ENCODE data around the gene ZNF273. TPM values are rescaled to one million over a fixed set of nuclear protein-coding genes. Genes with fewer than 3 reads are reported as not detected.

ZNF273 gene
- total RNA-seq, 1 donor from 2014 or later = 17.1 TPM

GRCh38 chr7:64871761-64872160 lies 31.3 kb upstream of the ZNF273 start:
- TF ChIP-seq, protein P1, sequence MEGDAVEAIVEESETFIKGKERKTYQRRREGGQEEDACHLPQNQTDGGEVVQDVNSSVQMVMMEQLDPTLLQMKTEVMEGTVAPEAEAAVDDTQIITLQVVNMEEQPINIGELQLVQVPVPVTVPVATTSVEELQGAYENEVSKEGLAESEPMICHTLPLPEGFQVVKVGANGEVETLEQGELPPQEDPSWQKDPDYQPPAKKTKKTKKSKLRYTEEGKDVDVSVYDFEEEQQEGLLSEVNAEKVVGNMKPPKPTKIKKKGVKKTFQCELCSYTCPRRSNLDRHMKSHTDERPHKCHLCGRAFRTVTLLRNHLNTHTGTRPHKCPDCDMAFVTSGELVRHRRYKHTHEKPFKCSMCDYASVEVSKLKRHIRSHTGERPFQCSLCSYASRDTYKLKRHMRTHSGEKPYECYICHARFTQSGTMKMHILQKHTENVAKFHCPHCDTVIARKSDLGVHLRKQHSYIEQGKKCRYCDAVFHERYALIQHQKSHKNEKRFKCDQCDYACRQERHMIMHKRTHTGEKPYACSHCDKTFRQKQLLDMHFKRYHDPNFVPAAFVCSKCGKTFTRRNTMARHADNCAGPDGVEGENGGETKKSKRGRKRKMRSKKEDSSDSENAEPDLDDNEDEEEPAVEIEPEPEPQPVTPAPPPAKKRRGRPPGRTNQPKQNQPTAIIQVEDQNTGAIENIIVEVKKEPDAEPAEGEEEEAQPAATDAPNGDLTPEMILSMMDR (conservative IDR thresholded peaks at IDR 0.05) = no peak
- no peak for DNase-seq (ENCODE audit: low read depth, low spot score)
- no peaks in the 10 kb centered on the region for H3K4me1 Mint-ChIP-seq
- peaks cover 4% of the 10 kb centered on the region for H3K9me3 Mint-ChIP-seq
- no peak overlapping the region for H3K4me3 Mint-ChIP-seq
- H3K27me3 Mint-ChIP-seq (ENCODE audit: low read depth) = no peaks in the 10 kb centered on the region
- no peak overlapping the region for H3K27ac Mint-ChIP-seq (ENCODE audit: unreplicated experiment)
- no peaks in the 10 kb centered on the region for H3K36me3 Mint-ChIP-seq (ENCODE audit: low read depth)

DNA sequence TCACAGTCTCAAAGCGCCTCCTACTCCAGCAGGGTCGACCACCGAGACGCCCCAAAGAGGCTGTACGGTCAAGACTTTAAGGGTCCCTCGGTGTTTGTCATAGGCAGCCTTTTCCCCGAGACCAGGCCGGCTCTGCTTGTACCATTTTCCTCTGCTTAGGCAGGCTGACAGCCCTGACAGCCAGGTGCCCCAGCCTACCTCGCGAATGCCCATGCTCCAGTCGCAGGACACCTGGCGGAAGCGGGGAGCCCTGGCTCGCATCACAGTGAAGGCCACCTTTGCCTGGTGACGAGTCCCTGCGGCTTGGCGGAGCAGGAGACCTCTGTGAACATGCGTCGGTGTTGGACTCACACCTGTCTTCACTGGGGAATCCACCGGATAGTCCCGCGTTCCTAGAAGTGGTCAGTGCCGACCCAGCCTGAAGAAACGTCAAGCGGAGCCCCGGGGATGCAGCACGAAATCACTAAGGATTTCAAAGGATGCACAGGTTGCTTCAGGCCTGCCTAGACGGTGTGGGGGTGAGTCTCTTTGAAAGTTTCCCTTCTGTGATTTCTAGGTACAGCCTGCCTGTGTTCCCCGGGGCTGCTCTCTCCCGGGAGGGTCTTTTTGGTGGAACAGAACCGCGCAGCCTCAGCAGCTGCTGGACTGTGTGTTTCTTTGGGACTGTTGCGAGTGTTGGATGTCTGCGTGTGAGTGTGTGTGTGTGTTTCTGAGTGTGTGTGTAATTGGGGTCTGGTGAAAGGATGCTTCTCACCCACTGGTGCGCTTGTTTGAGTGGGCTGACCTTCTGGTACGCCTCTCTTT lies 30.5 kb upstream of the ZNF273 start:
- TF ChIP-seq, protein P1 (conservative IDR thresholded peaks at IDR 0.05) = no peak
- peaks cover 2% of the 10 kb centered on the region for H3K9me3 Mint-ChIP-seq
- H3K36me3 Mint-ChIP-seq (ENCODE audit: low read depth) = no peaks in the 10 kb centered on the region
- H3K27me3 Mint-ChIP-seq (ENCODE audit: low read depth) = no peaks in the 10 kb centered on the region
- H3K27ac Mint-ChIP-seq (ENCODE audit: unreplicated experiment) = no peak overlapping the region
- DNase-seq (ENCODE audit: low read depth, low spot score) = no peak
- H3K4me1 Mint-ChIP-seq = no peaks in the 10 kb centered on the region
- H3K4me3 Mint-ChIP-seq = no peak overlapping the region

- DNase-seq (ENCODE audit: low read depth, low spot score) = no peak
- H3K9me3 Mint-ChIP-seq = no peaks in the 10 kb centered on the region
Observed at GRCh38 chr7:64873155-64873500, 29.9 kb upstream of the ZNF273 start.

DNA sequence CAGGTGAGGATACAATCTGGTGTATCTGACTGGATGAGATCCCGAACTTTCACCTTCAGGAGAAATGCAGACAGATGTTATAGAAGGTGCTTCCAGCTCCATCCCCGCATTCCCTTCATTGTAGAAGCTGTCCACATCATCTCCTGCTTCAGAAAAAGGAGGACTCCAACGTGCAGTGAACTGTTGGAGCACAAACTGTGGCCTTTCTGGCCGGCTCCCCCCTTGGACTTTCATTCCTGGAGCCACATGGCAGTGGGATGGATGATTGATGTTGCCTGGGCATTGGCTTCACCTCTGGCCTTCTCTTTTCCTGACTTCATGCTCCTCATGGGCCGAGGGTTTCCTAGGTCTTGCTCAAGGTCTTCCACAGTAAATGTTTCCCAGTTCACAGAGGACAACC lies 29.6 kb upstream of the ZNF273 start:
- H3K4me3 Mint-ChIP-seq = no peak overlapping the region
- no peaks in the 10 kb centered on the region for H3K4me1 Mint-ChIP-seq
- no peaks in the 10 kb centered on the region for H3K9me3 Mint-ChIP-seq
- H3K27me3 Mint-ChIP-seq (ENCODE audit: low read depth) = no peaks in the 10 kb centered on the region
- no peak overlapping the region for H3K27ac Mint-ChIP-seq (ENCODE audit: unreplicated experiment)
- DNase-seq (ENCODE audit: low read depth, low spot score) = no peak
- TF ChIP-seq, protein P1 (conservative IDR thresholded peaks at IDR 0.05) = no peak
- no peaks in the 10 kb centered on the region for H3K36me3 Mint-ChIP-seq (ENCODE audit: low read depth)

More at GRCh38 chr7:64873155-64873500, 29.9 kb upstream of the ZNF273 start:
- Mint-ChIP-seq H3K27me3 (ENCODE audit: low read depth) (no peaks in the 10 kb centered on the region), H3K36me3 (ENCODE audit: low read depth) (no peaks in the 10 kb centered on the region), H3K4me3 (no peak overlapping the region), H3K27ac (ENCODE audit: unreplicated experiment) (no peak overlapping the region), H3K4me1 (no peaks in the 10 kb centered on the region)
- TF ChIP-seq, protein P1 (conservative IDR thresholded peaks at IDR 0.05) = no peak

DNA sequence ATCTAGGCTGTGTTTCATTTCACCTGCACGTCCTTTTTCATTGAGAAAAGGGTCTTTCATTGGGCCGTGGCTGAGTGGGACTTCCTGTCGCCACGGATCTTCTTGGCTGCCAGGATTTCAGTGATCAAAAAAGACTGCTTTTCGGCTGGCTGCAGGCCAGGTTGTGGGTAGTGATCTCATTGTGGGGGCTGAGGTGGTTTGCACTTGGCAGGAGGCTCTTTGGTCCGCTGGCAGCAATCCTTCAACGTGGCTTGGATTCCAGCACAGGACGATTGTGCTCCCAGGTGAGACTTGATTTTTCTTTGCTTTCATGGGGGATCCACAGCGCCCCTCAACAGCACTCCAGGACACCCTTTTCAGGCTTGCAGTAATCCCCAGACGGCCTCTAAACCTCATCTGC lies 29.0 kb upstream of the ZNF273 start:
- DNase-seq (ENCODE audit: low read depth, low spot score) = no peak
- Mint-ChIP-seq H3K4me3 (no peak overlapping the region), H3K27me3 (ENCODE audit: low read depth) (no peaks in the 10 kb centered on the region), H3K27ac (ENCODE audit: unreplicated experiment) (no peak overlapping the region), H3K4me1 (no peaks in the 10 kb centered on the region), H3K36me3 (ENCODE audit: low read depth) (no peaks in the 10 kb centered on the region), H3K9me3 (peaks cover 2% of the 10 kb centered on the region)
- TF ChIP-seq, protein P1 (conservative IDR thresholded peaks at IDR 0.05) = no peak
